WERI-Rb-1 (cell line): ENCODE measurements around the gene KLK15.

Experiments
- DNase-seq: peaks from one replicate; pipeline ENCODE4 v3.0.0-alpha.2; 2020
- H3K27ac ChIP-seq: fragments of 250-450 bp; sonication (Bioruptor Pico); 2 replicates; pipeline ENCODE4 v1.5.1; 2020; ENCODE audit warnings: mild to moderate bottlenecking, moderate library complexity
- H3K27me3 ChIP-seq: fragments of 250-450 bp; sonication (Bioruptor Pico); 2 replicates; pipeline ENCODE4 v1.5.1; 2021; ENCODE audit warnings: mild to moderate bottlenecking, low read depth, moderate library complexity; ENCODE audit not compliant: insufficient read depth, severe bottlenecking
- H3K36me3 ChIP-seq: fragments of 250-450 bp; sonication (Bioruptor Pico); 2 replicates; pipeline ENCODE4 v1.5.1; 2020; ENCODE audit warnings: mild to moderate bottlenecking, moderate library complexity
- H3K4me3 ChIP-seq: 2 replicates; pipeline ENCODE4 v1.5.1; 2011; ENCODE audit warnings: low read depth, mild to moderate bottlenecking, control low read depth, low read length
- H3K9me3 ChIP-seq: fragments of 250-450 bp; sonication (Bioruptor Pico); 2 replicates; pipeline ENCODE4 v1.5.1; 2021; ENCODE audit warnings: mild to moderate bottlenecking, moderate library complexity; ENCODE audit not compliant: severe bottlenecking
- TF ChIP-seq, protein P1 (sequence below): IDR thresholded peaks from 2 replicates; pipeline ENCODE4 v1.5.1; 2011; ENCODE audit warnings: low read depth, mild to moderate bottlenecking, control low read depth, inconsistent platforms, low read length

Gene KLK15

DNA sequence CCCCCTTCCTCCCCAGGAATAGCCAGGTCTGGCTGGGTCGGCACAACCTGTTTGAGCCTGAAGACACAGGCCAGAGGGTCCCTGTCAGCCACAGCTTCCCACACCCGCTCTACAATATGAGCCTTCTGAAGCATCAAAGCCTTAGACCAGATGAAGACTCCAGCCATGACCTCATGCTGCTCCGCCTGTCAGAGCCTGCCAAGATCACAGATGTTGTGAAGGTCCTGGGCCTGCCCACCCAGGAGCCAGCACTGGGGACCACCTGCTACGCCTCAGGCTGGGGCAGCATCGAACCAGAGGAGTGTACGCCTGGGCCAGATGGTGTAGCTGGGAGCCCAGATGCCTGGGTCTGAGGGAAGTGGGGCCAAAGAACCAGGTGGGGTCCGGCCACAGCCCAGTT, 43.1 kb upstream of the KLK15 start:
- Histone ChIP-seq H3K4me3 (no peak overlapping the region), H3K27ac (no peak overlapping the region), H3K36me3 (no peaks in the 10 kb centered on the region), H3K27me3 (peaks cover 95% of the 10 kb centered on the region), H3K9me3 (no peaks in the 10 kb centered on the region)
- TF ChIP-seq, protein P1, sequence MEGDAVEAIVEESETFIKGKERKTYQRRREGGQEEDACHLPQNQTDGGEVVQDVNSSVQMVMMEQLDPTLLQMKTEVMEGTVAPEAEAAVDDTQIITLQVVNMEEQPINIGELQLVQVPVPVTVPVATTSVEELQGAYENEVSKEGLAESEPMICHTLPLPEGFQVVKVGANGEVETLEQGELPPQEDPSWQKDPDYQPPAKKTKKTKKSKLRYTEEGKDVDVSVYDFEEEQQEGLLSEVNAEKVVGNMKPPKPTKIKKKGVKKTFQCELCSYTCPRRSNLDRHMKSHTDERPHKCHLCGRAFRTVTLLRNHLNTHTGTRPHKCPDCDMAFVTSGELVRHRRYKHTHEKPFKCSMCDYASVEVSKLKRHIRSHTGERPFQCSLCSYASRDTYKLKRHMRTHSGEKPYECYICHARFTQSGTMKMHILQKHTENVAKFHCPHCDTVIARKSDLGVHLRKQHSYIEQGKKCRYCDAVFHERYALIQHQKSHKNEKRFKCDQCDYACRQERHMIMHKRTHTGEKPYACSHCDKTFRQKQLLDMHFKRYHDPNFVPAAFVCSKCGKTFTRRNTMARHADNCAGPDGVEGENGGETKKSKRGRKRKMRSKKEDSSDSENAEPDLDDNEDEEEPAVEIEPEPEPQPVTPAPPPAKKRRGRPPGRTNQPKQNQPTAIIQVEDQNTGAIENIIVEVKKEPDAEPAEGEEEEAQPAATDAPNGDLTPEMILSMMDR, result no peak
- no peak for DNase-seq

- no peak for DNase-seq
- no peak overlapping the region for H3K27ac ChIP-seq
- no peak overlapping the region for H3K4me3 ChIP-seq
- H3K36me3 ChIP-seq, result no peaks in the 10 kb centered on the region
- H3K27me3 ChIP-seq, result peaks cover 95% of the 10 kb centered on the region
- H3K9me3 ChIP-seq, result no peaks in the 10 kb centered on the region
- TF ChIP-seq, protein P1, result no peak
These were observed 42.5 kb upstream of the KLK15 start for GRCh38 chr19:50875795-50876422.

DNA sequence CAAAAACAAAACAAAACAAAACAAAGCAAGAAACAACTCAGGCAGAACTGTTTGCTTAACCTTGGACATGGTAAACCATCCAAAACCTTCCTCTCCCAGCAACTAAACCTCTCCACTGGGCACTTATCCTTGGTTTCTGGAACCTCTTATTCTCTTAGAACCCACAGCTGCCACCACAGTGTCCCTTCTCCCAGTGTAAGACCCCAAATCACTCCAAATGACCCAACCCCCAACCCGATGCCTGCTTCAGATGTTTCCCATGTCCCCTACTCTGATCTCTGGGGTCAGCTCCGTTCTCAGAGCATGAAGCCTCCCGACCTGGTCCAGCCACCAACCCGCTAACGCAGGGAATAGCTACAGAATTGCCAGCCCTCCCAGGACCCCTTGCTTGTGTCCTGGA, 40.8 kb upstream of the KLK15 start:
- Histone ChIP-seq H3K9me3 (peaks cover 9% of the 10 kb centered on the region), H3K36me3 (no peaks in the 10 kb centered on the region), H3K27ac (no peak overlapping the region), H3K4me3 (no peak overlapping the region), H3K27me3 (peaks cover 95% of the 10 kb centered on the region)
- no peak for DNase-seq
- TF ChIP-seq, protein P1, result no peak

DNA sequence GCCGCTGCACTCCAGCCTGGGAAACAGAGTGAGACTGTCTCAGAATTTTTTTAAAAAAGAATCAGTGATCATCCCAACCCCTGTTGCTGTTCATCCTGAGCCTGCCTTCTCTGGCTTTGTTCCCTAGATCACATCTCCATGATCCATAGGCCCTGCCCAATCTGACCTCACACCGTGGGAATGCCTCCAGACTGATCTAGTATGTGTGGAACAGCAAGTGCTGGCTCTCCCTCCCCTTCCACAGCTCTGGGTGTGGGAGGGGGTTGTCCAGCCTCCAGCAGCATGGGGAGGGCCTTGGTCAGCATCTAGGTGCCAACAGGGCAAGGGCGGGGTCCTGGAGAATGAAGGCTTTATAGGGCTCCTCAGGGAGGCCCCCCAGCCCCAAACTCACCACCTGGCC, 39.7 kb upstream of the KLK15 start, which contains the start of gene KLK2:
Gene KLK2, plus strand, starts transcription at position 384 of the 400 bp plus-strand sequence. CDS start 35 bp downstream, outside the sequence.
- Histone ChIP-seq H3K27ac (no peak within 1 kb of the TSS), H3K27me3 (peaks cover 95% of the 10 kb centered on the region)
- TF ChIP-seq, protein P1, result no peak

GRCh38 chr19:50870417-50871089, 37.2 kb upstream of the KLK15 start:
- Histone ChIP-seq H3K27ac (no peak overlapping the region), H3K27me3 (peaks cover 94% of the 10 kb centered on the region)
- peak; percentile 77 for DNase-seq

More for the DNA sequence above, 39.7 kb upstream of the KLK15 start, which contains the start of gene KLK2:
- Histone ChIP-seq H3K9me3 (peaks cover 9% of the 10 kb centered on the region), H3K4me3 (no peak within 1 kb of the TSS), H3K36me3 (no peaks in the 10 kb centered on the region)
- no peak for DNase-seq

More at GRCh38 chr19:50870417-50871089, 37.2 kb upstream of the KLK15 start:
- no peak overlapping the region for H3K4me3 ChIP-seq
- no peaks in the 10 kb centered on the region for H3K36me3 ChIP-seq
- H3K9me3 ChIP-seq, result peaks cover 9% of the 10 kb centered on the region
- TF ChIP-seq, protein P1, result peak; percentile 61
